H1 (cell line): ENCODE measurements around the gene SLC22A23. TPM values are rescaled to one million over a fixed set of nuclear protein-coding genes. Genes with fewer than 3 reads are reported as not detected.

Source experiments
- CTCF ChIA-PET: fragments of 300-600 bp; sonication (Branson Sonifier 250); formaldehyde crosslinking; loops from one replicate; lab custom pipeline; 2021; ENCODE audit not compliant: partially characterized antibody; lab: Charles Lee
- POLR2A ChIA-PET: fragments of 300-600 bp; sonication (Branson Sonifier 250); formaldehyde crosslinking; loops from one replicate; lab custom pipeline; 2021; ENCODE audit warnings: inconsistent platforms; ENCODE audit not compliant: partially characterized antibody; lab: Charles Lee
- DNase-seq, 2 experiments: peaks; one replicate each; pipeline versions ENCODE4 v3.0.0 to v3.0.0-alpha.2; 2010 to 2022; ENCODE audit warnings: low spot score in 2 of 2, low read depth in 1 of 2, mixed read lengths in 1 of 2
- FAIRE-seq: peaks from 2 replicates; lab custom pipeline; 2011; peaks lifted over from hg19 to GRCh38; lab: Jason Lieb, UNC
- H2AFZ ChIP-seq: 2 replicates; pipeline ENCODE4 v1.8.1; 2012; ENCODE audit warnings: low read length, inconsistent platforms
- H2AK5ac ChIP-seq: 2 replicates; pipeline ENCODE4 v1.6.1; 2013; ENCODE audit warnings: low read depth, low read length
- H2BK120ac ChIP-seq: replicated peaks from 2 replicates; pipeline ENCODE3; 2013; ENCODE audit warnings: low read depth, low read length, inconsistent platforms
- H2BK12ac ChIP-seq: 2 replicates; pipeline ENCODE4 v1.6.1; 2013; ENCODE audit warnings: low read depth, low read length
- H2BK15ac ChIP-seq: 2 replicates; pipeline ENCODE4 v1.6.1; 2013; ENCODE audit warnings: low read length
- H2BK20ac ChIP-seq: 2 replicates; pipeline ENCODE4 v1.6.1; 2013; ENCODE audit warnings: low read length
- H2BK5ac ChIP-seq: 2 replicates; pipeline ENCODE4 v1.6.1; 2013; ENCODE audit warnings: low read depth, low read length
- H3K14ac ChIP-seq: 2 replicates; pipeline ENCODE4 v1.6.1; 2013; ENCODE audit warnings: inconsistent platforms; ENCODE audit not compliant: insufficient read length
- H3K18ac ChIP-seq: 2 replicates; pipeline ENCODE4 v1.6.1; 2013; ENCODE audit warnings: low read length; ENCODE audit errors: extremely low read depth
- H3K23ac ChIP-seq: 2 replicates; pipeline ENCODE4 v1.6.1; 2013; ENCODE audit warnings: inconsistent platforms; ENCODE audit not compliant: insufficient read length
- H3K23me2 ChIP-seq: 2 replicates; pipeline ENCODE4 v1.6.1; 2013; ENCODE audit warnings: low read depth, low read length
- H3K27ac ChIP-seq: 2 replicates; pipeline ENCODE4 v1.6.1; 2011; ENCODE audit warnings: low read depth, low read length, inconsistent platforms
- H3K27me3 ChIP-seq, 4 experiments: replicated peaks in 1 of 4; 1 replicate in 1 of 4; 2 replicates in 3 of 4; pipeline versions ENCODE4 v1.6.1 to v1.8.1; 2011 to 2013; ENCODE audit warnings: low read length in 3 of 4, mild to moderate bottlenecking in 3 of 4, inconsistent platforms in 2 of 4, mixed read lengths in 2 of 4, moderate library complexity in 1 of 4; ENCODE audit not compliant: control insufficient read depth in 3 of 4, insufficient read depth in 3 of 4; ENCODE audit errors: extremely low read depth in 1 of 4
- H3K36me3 ChIP-seq, 4 experiments: 2 replicates each; pipeline versions ENCODE4 v1.6.1 to v1.8.1; 2011 to 2013; ENCODE audit warnings: mild to moderate bottlenecking in 4 of 4, low read length in 3 of 4, moderate library complexity in 2 of 4, control low read depth in 1 of 4, inconsistent platforms in 1 of 4; ENCODE audit not compliant: insufficient read depth in 4 of 4, control insufficient read depth in 2 of 4
- H3K4ac ChIP-seq: replicated peaks from 2 replicates; pipeline ENCODE3; 2013; ENCODE audit warnings: low read length, low read depth, mixed read lengths, inconsistent platforms; ENCODE audit not compliant: insufficient read length
- H3K4me1 ChIP-seq, 4 experiments: replicated peaks in 1 of 4; 1 replicate in 1 of 4; 2 replicates in 3 of 4; pipeline versions ENCODE4 v1.6.1 to v1.8.1; 2011 to 2013; ENCODE audit warnings: low read length in 3 of 4, inconsistent platforms in 2 of 4, mixed read lengths in 1 of 4; ENCODE audit not compliant: insufficient read depth in 4 of 4, control insufficient read depth in 3 of 4
- H3K4me2 ChIP-seq, 2 experiments: 2 replicates each; pipeline versions ENCODE4 v1.6.1 to v1.8.1; 2011 to 2013; ENCODE audit warnings: low read depth in 2 of 2, low read length in 2 of 2, control low read depth in 1 of 2, inconsistent platforms in 1 of 2, mild to moderate bottlenecking in 1 of 2; ENCODE audit not compliant: insufficient read depth in 1 of 2
- H3K4me3 ChIP-seq, 4 experiments: fragments of 200-600, 300-600 bp in 1 of 4; sonication (generic), shearing (Covaris generic), sonication (Bioruptor Twin) in 1 of 4; 2 replicates each; pipeline versions ENCODE4 v1.5.1 to v1.8.1; 2011 to 2016; ENCODE audit warnings: low read length in 4 of 4, low read depth in 3 of 4, control low read depth in 2 of 4, inconsistent platforms in 2 of 4, mild to moderate bottlenecking in 2 of 4, mixed read lengths in 1 of 4, moderate library complexity in 1 of 4; ENCODE audit not compliant: insufficient read depth in 2 of 4; ENCODE audit errors: extremely low read depth in 1 of 4
- H3K56ac ChIP-seq: replicated peaks from 2 replicates; pipeline ENCODE3; 2013; ENCODE audit warnings: low read depth, mild to moderate bottlenecking, mixed read lengths, low read length, inconsistent platforms; ENCODE audit not compliant: insufficient read length
- H3K79me1 ChIP-seq: 2 replicates; pipeline ENCODE4 v1.6.1; 2013; ENCODE audit warnings: low read depth, low read length, control low read depth
- H3K79me2 ChIP-seq, 2 experiments: 2 replicates each; pipeline versions ENCODE4 v1.6.1 to v1.8.1; 2012 to 2013; ENCODE audit warnings: low read length in 2 of 2, mild to moderate bottlenecking in 2 of 2, inconsistent platforms in 1 of 2; ENCODE audit not compliant: insufficient read depth in 2 of 2, control insufficient read depth in 1 of 2
- H3K9ac ChIP-seq, 4 experiments: replicated peaks in 1 of 4; 1 replicate in 1 of 4; 2 replicates in 3 of 4; pipeline versions ENCODE4 v1.6.1 to v1.8.1; 2011 to 2013; ENCODE audit warnings: low read depth in 3 of 4, low read length in 3 of 4, control low read depth in 2 of 4, mild to moderate bottlenecking in 2 of 4, moderate library complexity in 2 of 4, inconsistent platforms in 1 of 4; ENCODE audit errors: extremely low read depth in 1 of 4
- H3K9me3 ChIP-seq, 2 experiments: 2 replicates each; pipeline versions ENCODE4 v1.6.1 to v1.8.1; 2012 to 2013; ENCODE audit warnings: mild to moderate bottlenecking in 2 of 2, moderate library complexity in 2 of 2, control low read depth in 1 of 2, inconsistent platforms in 1 of 2, low read depth in 1 of 2, low read length in 1 of 2, mixed read lengths in 1 of 2; ENCODE audit not compliant: insufficient read depth in 2 of 2
- H4K20me1 ChIP-seq, 2 experiments: replicated peaks in 1 of 2; 2 replicates each; pipeline versions ENCODE3 to v1.8.1; 2011 to 2013; ENCODE audit warnings: inconsistent platforms in 2 of 2, low read length in 2 of 2, mild to moderate bottlenecking in 1 of 2; ENCODE audit not compliant: insufficient read depth in 2 of 2, control insufficient read depth in 1 of 2
- H4K5ac ChIP-seq: 2 replicates; pipeline ENCODE4 v1.6.1; 2013; ENCODE audit warnings: low read length, low read depth, mixed read lengths, inconsistent platforms; ENCODE audit not compliant: insufficient read length
- H4K8ac ChIP-seq: 2 replicates; pipeline ENCODE4 v1.8.0; 2013; ENCODE audit warnings: mild to moderate bottlenecking, moderate library complexity, low read length, inconsistent platforms; ENCODE audit not compliant: insufficient read depth; ENCODE audit errors: extremely low read depth
- H4K91ac ChIP-seq: replicated peaks from 2 replicates; pipeline ENCODE3; 2013; ENCODE audit warnings: low read length, mixed read lengths, inconsistent platforms; ENCODE audit not compliant: insufficient read length
- CBX5 ChIP-seq: fragments of 300-800, 300-1000 bp; sonication (generic); IDR thresholded peaks from 2 replicates; pipeline ENCODE4 v1.7.1; 2016; ENCODE audit warnings: antibody characterized with exemption, low read length, low read depth
- FOSL1 ChIP-seq: IDR thresholded peaks from 2 replicates; pipeline ENCODE4 v1.6.1; 2011; ENCODE audit warnings: mild to moderate bottlenecking, low read depth, low read length, moderate library complexity; ENCODE audit not compliant: insufficient read depth
- HDAC2 ChIP-seq, 2 experiments: fragments of 300-600 bp in 1 of 2; sonication (generic) in 1 of 2; IDR thresholded peaks; 2 replicates each; pipeline ENCODE4 v1.6.1; 2011 to 2012; ENCODE audit warnings: low read depth in 2 of 2, low read length in 2 of 2, mild to moderate bottlenecking in 2 of 2, moderate library complexity in 2 of 2, borderline replicate concordance in 1 of 2, inconsistent platforms in 1 of 2
- KDM4A ChIP-seq: IDR thresholded peaks from one replicate; pipeline ENCODE4 v1.7.1; 2012; ENCODE audit warnings: low read depth, mild to moderate bottlenecking, moderate library complexity, low read length, inconsistent platforms; ENCODE audit not compliant: severe bottlenecking
- RNF2 ChIP-seq: fragments of 200-900, 300-1000 bp; sonication (generic); IDR thresholded peaks from 2 replicates; pipeline ENCODE4 v1.7.1; 2016; ENCODE audit warnings: borderline replicate concordance, low read depth, mild to moderate bottlenecking, antibody characterized with exemption, low read length; ENCODE audit not compliant: poor library complexity, severe bottlenecking; ENCODE audit errors: missing control alignments
- SP1 ChIP-seq: IDR thresholded peaks from 2 replicates; pipeline ENCODE4 v1.6.1; 2011; ENCODE audit warnings: low read depth, low read length
- SUZ12 ChIP-seq: fragments of 200-600 bp; sonication (generic); IDR thresholded peaks from 2 replicates; pipeline ENCODE4 v1.6.1; 2012; ENCODE audit warnings: mild to moderate bottlenecking, inconsistent platforms, low read length, moderate library complexity, mixed read lengths
- TAF1 ChIP-seq: IDR thresholded peaks from 2 replicates; pipeline ENCODE4 v1.6.1; 2011; ENCODE audit warnings: mild to moderate bottlenecking, low read depth, low read length
- TCF12 ChIP-seq: IDR thresholded peaks from 2 replicates; pipeline ENCODE4 v1.6.1; 2011; ENCODE audit warnings: low read depth, mild to moderate bottlenecking, low read length
- WGBS, 2 experiments: shearing (Covaris generic) in 1 of 2; methylation state at CpG; one replicate each; pipeline versions ENCODE4 v1.1.6 to v1.1.7; 2013 to 2015; ENCODE audit warnings: low lambda C conversion rate in 2 of 2, mixed read lengths in 2 of 2, inconsistent platforms in 1 of 2, low coverage in 1 of 2, missing lambda C conversion rate in 1 of 2; ENCODE audit not compliant: insufficient replicate concordance in 2 of 2, insufficient coverage in 1 of 2, insufficient read length in 1 of 2; ENCODE audit errors: extremely low coverage in 1 of 2, missing lambda C conversion rate in 1 of 2; 5-methylcytosine and 5-hydroxymethylcytosine counted together
- polyA plus RNA-seq, 7 experiments: library from polyadenylated mRNA; depleted of rRNA in 3 of 7; stranded (reverse) in 5 of 7; unstranded in 2 of 7; fragments of >200 nt in 5 of 7; fragments of 200-250 nt in 2 of 7; gene quantifications; 1 replicate in 5 of 7; 2 replicates in 1 of 7; 4 replicates in 1 of 7; pipeline versions ENCODE4 v1.2.1 to v1.2.3, GENCODE V29; 2011 to 2013; ENCODE audit warnings: missing spikeins in 2 of 7, mixed read lengths in 2 of 7
- total RNA-seq: library from RNA; stranded (reverse); fragmentation: NEBNext Ultra II Directional; extraction: Animal tissue kit (Norgen Biotek cat#: 25700); gene quantifications from 2 replicates; pipeline ENCODE4 v1.2.1, GENCODE V29; 2021
- TF ChIP-seq, protein P1 (sequence below): IDR thresholded peaks from 2 replicates; pipeline ENCODE4 v1.6.1; 2012; ENCODE audit warnings: inconsistent platforms

The SLC22A23 gene
- total and polyA plus RNA-seq, 2 of the 8 experiments (the other 6 are each of a cell fraction or from before 2014, with no cell fraction given): 9.9 to 38.4 TPM

DNA sequence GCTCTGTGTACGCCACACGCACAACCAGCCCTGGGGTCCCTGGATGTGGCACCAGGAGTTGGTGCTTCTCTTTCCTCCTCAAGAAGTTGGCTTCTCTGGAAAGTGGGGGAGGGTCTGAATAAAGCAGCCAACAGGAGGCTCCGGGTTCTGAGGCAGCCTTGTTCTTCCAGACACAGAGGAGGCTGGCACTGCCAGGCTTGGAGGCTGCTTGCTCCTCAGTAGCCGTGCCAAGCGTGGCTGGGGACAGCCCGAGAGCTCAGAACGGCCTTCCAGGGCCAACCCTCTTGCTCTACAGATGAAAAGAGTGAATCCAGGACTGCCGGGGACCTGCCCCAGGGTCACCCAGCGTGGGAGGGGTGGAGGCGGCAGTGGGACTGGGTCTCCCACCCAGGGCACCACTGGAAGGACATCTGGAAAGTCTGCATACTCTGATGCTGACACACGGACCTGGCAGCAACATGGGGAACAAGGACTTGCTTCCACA is 70.4 kb downstream of the SLC22A23 start:
- FAIRE-seq (no peak), DNase-seq (no peak)
- peaks cover 0 to 1% of the 10 kb centered on the region in 2 experiments for H4K20me1 ChIP-seq
- H2BK120ac ChIP-seq: no peak overlapping the region
- H2BK5ac ChIP-seq: 0 out of 2 replicates have a peak overlapping the region, but pooled peaks have one; percentile 25
- ChIA-PET POLR2A (interaction anchor here (0.6 kb wide), 1 partner anchor 72 kb away, joined by 3 read pairs; no protein-coding TSS in a partner anchor), CTCF (interaction anchor here (0.8 to 1.0 kb wide), 2 partner anchors 10 to 56 kb away, joined by 4 to 5 read pairs; no protein-coding TSS in a partner anchor)
- no peak overlapping the region for H3K27ac ChIP-seq
- peaks cover 0 to 8% (median 2%) of the 10 kb centered on the region in 4 experiments; a peak in 2 of 7 replicates for H3K4me1 ChIP-seq
- peaks cover 3% of the 10 kb centered on the region; the same call in 1 of the 2 replicates for H3K79me1 ChIP-seq
- no peak overlapping the region for H2BK20ac ChIP-seq
- no peak overlapping the region for H2AFZ ChIP-seq
- no peak overlapping the region for H3K4me2 ChIP-seq
- H3K9me3 ChIP-seq: no peaks in the 10 kb centered on the region
- no peaks in the 10 kb centered on the region for H3K36me3 ChIP-seq
- H3K27me3 ChIP-seq: no peaks in the 10 kb centered on the region
- H3K9ac ChIP-seq: no peak overlapping the region
- no peak overlapping the region for H3K18ac ChIP-seq
- H2AK5ac ChIP-seq: no peak overlapping the region
- H3K56ac ChIP-seq: no peak overlapping the region
- peaks cover 0 to 19% of the 10 kb centered on the region in 2 experiments; a peak in 3 of 4 replicates for H3K79me2 ChIP-seq
- H3K23me2 ChIP-seq: no peaks in the 10 kb centered on the region
- WGBS, 2 experiments: 89% methylated on average over 9 of the region's 11 CpGs; no CpG with 5 or more reads in 1 of the 2 experiments
- H3K14ac ChIP-seq: no peak overlapping the region
- H3K23ac ChIP-seq: no peak overlapping the region
- TF ChIP-seq, protein P1, sequence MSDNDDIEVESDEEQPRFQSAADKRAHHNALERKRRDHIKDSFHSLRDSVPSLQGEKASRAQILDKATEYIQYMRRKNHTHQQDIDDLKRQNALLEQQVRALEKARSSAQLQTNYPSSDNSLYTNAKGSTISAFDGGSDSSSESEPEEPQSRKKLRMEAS: no peak
- TF ChIP-seq HDAC2 (IDR thresholded peaks at IDR 0.05; ENCODE audit: borderline replicate concordance in 1 of 2, low read depth in 2 of 2, low read length in 2 of 2) (no peak), SP1 (no peak), CBX5 (no peak), FOSL1 (no peak), SUZ12 (no peak), TAF1 (no peak), KDM4A (no peak), RNF2 (no peak), TCF12 (no peak)
- no peak overlapping the region for H4K91ac ChIP-seq
- H4K8ac ChIP-seq: no peak overlapping the region
- no peak overlapping the region for H4K5ac ChIP-seq
- H2BK15ac ChIP-seq: peak overlapping the region; percentile 53; the same call in 1 of the 2 replicates
- H3K4me3 ChIP-seq: no peak overlapping the region
- H2BK12ac ChIP-seq: 0 out of 2 replicates have a peak overlapping the region, but pooled peaks have one; percentile 4
- H3K4ac ChIP-seq: no peak overlapping the region
